Measurements from ENCODE around the gene SEPTIN10.

Gene SEPTIN10

GRCh38 chr2:109497911-109498870 is 115.6 kb downstream of the SEPTIN10 start:
- no peak for DNase-seq (ENCODE audit: low spot score)

GRCh38 chr2:109497463-109497862 is 116.3 kb downstream of the SEPTIN10 start:
- peak; percentile 44 for DNase-seq (ENCODE audit: low spot score)

GRCh38 chr2:109494351-109494750 is 119.4 kb downstream of the SEPTIN10 start:
- DNase-seq (ENCODE audit: low spot score) = no peak

- no peak for DNase-seq (ENCODE audit: low spot score)
These were observed 120.4 kb downstream of the SEPTIN10 start for GRCh38 chr2:109493176-109493935.
